ENCODE data around the gene MTHFD1L.

The MTHFD1L gene

GRCh38 chr6:151073701-151074100 is 208.2 kb downstream of the MTHFD1L start:
- no peak overlapping the region for H2AFZ ChIP-seq (ENCODE audit: low read depth, low read length, severe bottlenecking)
- no peak overlapping the region for H3K4me3 ChIP-seq (ENCODE audit: insufficient read depth, low read length, poor library complexity, severe bottlenecking)
- H3K9me2 ChIP-seq (replicated peaks; ENCODE audit: insufficient read depth, low read length) = no peaks in the 10 kb centered on the region
- H3K79me2 ChIP-seq (ENCODE audit: insufficient read depth, low read length) = no peaks in the 10 kb centered on the region
- no peak overlapping the region for H3K27ac ChIP-seq (ENCODE audit: low read depth, low read length)
- no peaks in the 10 kb centered on the region for H4K20me1 ChIP-seq (ENCODE audit: low read depth, low read length)
- TF ChIP-seq CTCF (IDR thresholded peaks at IDR 0.05; ENCODE audit: insufficient read depth, low read length, poor library complexity, severe bottlenecking) = no peak
- no peaks in the 10 kb centered on the region for H3K9me3 ChIP-seq (ENCODE audit: insufficient read depth, low read length)
- H3K27me3 ChIP-seq (ENCODE audit: low read length) = no peaks in the 10 kb centered on the region
- peaks cover 15% of the 10 kb centered on the region for H3K36me3 ChIP-seq (ENCODE audit: low read length)
- no peaks in the 10 kb centered on the region for H3F3A ChIP-seq (ENCODE audit: insufficient read depth)
- H3K9ac ChIP-seq (ENCODE audit: low read length) = no peak overlapping the region
- no peak overlapping the region for H3K4me2 ChIP-seq (ENCODE audit: low read depth, low read length, poor library complexity, severe bottlenecking)

- Histone ChIP-seq H3K9ac (ENCODE audit: low read length) (no peak overlapping the region), H3K27me3 (ENCODE audit: low read length) (no peaks in the 10 kb centered on the region), H3K9me3 (ENCODE audit: insufficient read depth, low read length) (no peaks in the 10 kb centered on the region), H3K9me2 (replicated peaks; ENCODE audit: insufficient read depth, low read length) (no peaks in the 10 kb centered on the region), H3F3A (ENCODE audit: insufficient read depth) (no peaks in the 10 kb centered on the region), H3K79me2 (ENCODE audit: insufficient read depth, low read length) (no peaks in the 10 kb centered on the region), H2AFZ (ENCODE audit: low read depth, low read length, severe bottlenecking) (no peak overlapping the region), H3K4me3 (ENCODE audit: insufficient read depth, low read length, poor library complexity, severe bottlenecking) (no peak overlapping the region), H3K27ac (ENCODE audit: low read depth, low read length) (no peak overlapping the region), H3K4me2 (ENCODE audit: low read depth, low read length, poor library complexity, severe bottlenecking) (no peak overlapping the region), H3K36me3 (ENCODE audit: low read length) (peaks cover 15% of the 10 kb centered on the region), H4K20me1 (ENCODE audit: low read depth, low read length) (no peaks in the 10 kb centered on the region)
- TF ChIP-seq CTCF (IDR thresholded peaks at IDR 0.05; ENCODE audit: insufficient read depth, low read length, poor library complexity, severe bottlenecking) (no peak), EZH2phosphoT487 (conservative IDR thresholded peaks at IDR 0.05; ENCODE audit: low read length) (no peak)
These were observed 209.5 kb downstream of the MTHFD1L start for GRCh38 chr6:151075005-151075404.

- H3K9ac ChIP-seq (ENCODE audit: low read length) = no peak overlapping the region
- H3K79me2 ChIP-seq (ENCODE audit: insufficient read depth, low read length) = no peaks in the 10 kb centered on the region
- H3K4me2 ChIP-seq (ENCODE audit: low read depth, low read length, poor library complexity, severe bottlenecking) = no peak overlapping the region
- no peaks in the 10 kb centered on the region for H3K9me2 ChIP-seq (replicated peaks; ENCODE audit: insufficient read depth, low read length)
- H3K4me3 ChIP-seq (ENCODE audit: insufficient read depth, low read length, poor library complexity, severe bottlenecking) = no peak overlapping the region
- H3F3A ChIP-seq (ENCODE audit: insufficient read depth) = no peaks in the 10 kb centered on the region
- peaks cover 15% of the 10 kb centered on the region for H3K36me3 ChIP-seq (ENCODE audit: low read length)
- H3K27me3 ChIP-seq (ENCODE audit: low read length) = no peaks in the 10 kb centered on the region
- no peak for TF ChIP-seq CTCF (IDR thresholded peaks at IDR 0.05; ENCODE audit: insufficient read depth, low read length, poor library complexity, severe bottlenecking)
- no peak for TF ChIP-seq EZH2phosphoT487 (conservative IDR thresholded peaks at IDR 0.05; ENCODE audit: low read length)
- no peak overlapping the region for H3K27ac ChIP-seq (ENCODE audit: low read depth, low read length)
- no peaks in the 10 kb centered on the region for H4K20me1 ChIP-seq (ENCODE audit: low read depth, low read length)
- no peaks in the 10 kb centered on the region for H3K9me3 ChIP-seq (ENCODE audit: insufficient read depth, low read length)
- no peak overlapping the region for H2AFZ ChIP-seq (ENCODE audit: low read depth, low read length, severe bottlenecking)
These were observed 210.0 kb downstream of the MTHFD1L start for GRCh38 chr6:151075527-151075926.

All from SU-DHL-6 (cell line).